Tibial nerve (tissue), 4 donors: ENCODE data around the gene EFR3B. TPM values are rescaled to one million over a fixed set of nuclear protein-coding genes. Genes with fewer than 3 reads are reported as not detected.
"Not testable (repeated sequence)": the region's sequence is repeated elsewhere in the genome, so short reads cannot be mapped to it uniquely, and the experiment has no call there.

Experiments
- DNase-seq, 2 donors: peaks; one replicate each; pipeline ENCODE4 v3.0.0-alpha.2; 2019; ENCODE audit warnings: low spot score in 2 of 2
- H3K27ac ChIP-seq, 4 donors: fragments of 200-600 bp; sonication (generic) in 3 of 4; one replicate each; pipeline ENCODE4 v1.5.1; 2017 to 2019; ENCODE audit warnings: mild to moderate bottlenecking in 1 of 4
- H3K27me3 ChIP-seq, 2 donors: fragments of 200-600 bp; sonication (generic) in 1 of 2; one replicate each; pipeline versions ENCODE4 v1.5.1 to v1.6.0; 2017 to 2019
- H3K36me3 ChIP-seq, 3 donors: fragments of 200-600 bp; sonication (generic); one replicate each; pipeline ENCODE4 v1.5.1; 2018 to 2019
- H3K4me1 ChIP-seq, 4 donors: fragments of 200-600 bp; sonication (generic) in 3 of 4; one replicate each; pipeline ENCODE4 v1.5.1; 2017 to 2019
- H3K4me3 ChIP-seq, 4 donors: fragments of 200-600 bp; sonication (generic) in 3 of 4; one replicate each; pipeline ENCODE4 v1.5.1; 2017 to 2019; ENCODE audit warnings: mild to moderate bottlenecking in 1 of 4, moderate library complexity in 1 of 4
- H3K9me3 ChIP-seq, 4 donors: fragments of 200-600 bp; sonication (generic) in 3 of 4; one replicate each; pipeline ENCODE4 v1.5.1; 2017 to 2019
- EP300 ChIP-seq, 2 donors: sonication (generic); formaldehyde crosslinking; IDR thresholded peaks; one replicate each; pipeline ENCODE4 v1.6.1; 2017; ENCODE audit warnings: antibody characterized with exemption in 2 of 2, mild to moderate bottlenecking in 1 of 2
- POLR2A ChIP-seq, 2 donors: fragments of 450-650 bp; IDR thresholded peaks; one replicate each; pipeline ENCODE4 v1.6.1; 2017; ENCODE audit warnings: antibody characterized with exemption in 2 of 2, mild to moderate bottlenecking in 2 of 2, moderate library complexity in 2 of 2
- WGBS, 2 donors: methylation state at CpG; one replicate each; pipeline ENCODE4 v1.1.5; 2018; 5-methylcytosine and 5-hydroxymethylcytosine counted together
- total RNA-seq, 4 donors: library from RNA; depleted of rRNA; stranded (reverse); fragments of >200 nt; gene quantifications; one replicate each; pipeline ENCODE4 v1.1.0, GENCODE V29; 2016
- TF ChIP-seq, protein P1 (sequence below), 5 experiments: fragments of 200-600 bp in 3 of 5; fragments of 450-650 bp in 2 of 5; sonication (generic) in 3 of 5; IDR thresholded peaks; one replicate each; pipeline ENCODE4 v1.5.1; 2016 to 2019; ENCODE audit warnings: antibody characterized with exemption in 5 of 5, mild to moderate bottlenecking in 3 of 5, moderate library complexity in 2 of 5

The EFR3B gene
- total RNA-seq, 4 donors from 2014 or later = 5.4 to 7.1 (median 5.7) TPM

DNA sequence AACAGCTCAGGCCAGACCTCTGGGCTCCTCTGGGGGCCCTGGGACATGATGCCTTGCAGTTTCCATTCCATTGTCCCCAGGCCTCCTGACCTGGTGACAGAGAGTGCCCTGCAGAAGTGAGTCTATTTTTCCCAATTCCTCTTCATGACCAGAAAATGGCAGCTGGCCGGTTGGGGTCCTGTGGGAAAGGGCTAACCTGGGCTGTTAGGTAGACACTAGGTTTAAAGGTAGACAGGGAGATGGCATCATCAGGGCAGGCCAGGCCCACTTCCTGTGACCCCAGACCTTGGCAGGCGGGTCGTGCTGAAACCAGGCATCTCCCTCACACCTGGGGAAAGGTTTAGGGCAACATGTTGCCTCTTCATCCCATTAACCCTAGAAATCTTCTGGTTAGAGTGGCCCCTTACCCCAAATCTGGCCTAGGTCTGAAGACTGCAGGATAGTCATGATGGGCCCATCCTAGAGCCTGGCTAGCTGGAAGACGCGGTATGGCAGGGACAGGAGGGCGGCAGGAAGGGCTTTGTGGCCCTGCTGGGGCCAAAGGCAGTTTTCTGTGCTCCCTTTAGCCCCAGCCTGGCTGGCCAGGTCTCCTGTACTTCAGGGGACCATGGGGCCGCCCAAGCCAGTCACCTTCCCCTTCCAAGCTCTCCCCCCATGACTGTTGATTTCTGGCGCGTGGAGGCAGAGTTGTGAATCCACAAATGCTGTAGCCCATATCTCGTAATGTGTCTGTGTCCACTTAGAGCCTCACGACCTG, 116.4 kb downstream of the EFR3B start:
- peaks cover 0 to 26% (median 0%) of the 10 kb centered on the region in 3 donors for H3K36me3 ChIP-seq
- H3K4me3 ChIP-seq = no peak overlapping the region
- WGBS, 2 donors = 91 to 98% methylated on average over 11 of the region's 11 CpGs
- peaks cover 0 to 7% (median 0%) of the 10 kb centered on the region in 4 donors for H3K4me1 ChIP-seq
- DNase-seq = no peak
- peaks cover 0 to 24% of the 10 kb centered on the region in 2 donors for H3K27me3 ChIP-seq
- no peaks in the 10 kb centered on the region for H3K9me3 ChIP-seq
- no peak overlapping the region for H3K27ac ChIP-seq
- TF ChIP-seq POLR2A (IDR thresholded peaks at IDR 0.05) (no peak), EP300 (IDR thresholded peaks at IDR 0.05) (no peak)
- TF ChIP-seq, protein P1, sequence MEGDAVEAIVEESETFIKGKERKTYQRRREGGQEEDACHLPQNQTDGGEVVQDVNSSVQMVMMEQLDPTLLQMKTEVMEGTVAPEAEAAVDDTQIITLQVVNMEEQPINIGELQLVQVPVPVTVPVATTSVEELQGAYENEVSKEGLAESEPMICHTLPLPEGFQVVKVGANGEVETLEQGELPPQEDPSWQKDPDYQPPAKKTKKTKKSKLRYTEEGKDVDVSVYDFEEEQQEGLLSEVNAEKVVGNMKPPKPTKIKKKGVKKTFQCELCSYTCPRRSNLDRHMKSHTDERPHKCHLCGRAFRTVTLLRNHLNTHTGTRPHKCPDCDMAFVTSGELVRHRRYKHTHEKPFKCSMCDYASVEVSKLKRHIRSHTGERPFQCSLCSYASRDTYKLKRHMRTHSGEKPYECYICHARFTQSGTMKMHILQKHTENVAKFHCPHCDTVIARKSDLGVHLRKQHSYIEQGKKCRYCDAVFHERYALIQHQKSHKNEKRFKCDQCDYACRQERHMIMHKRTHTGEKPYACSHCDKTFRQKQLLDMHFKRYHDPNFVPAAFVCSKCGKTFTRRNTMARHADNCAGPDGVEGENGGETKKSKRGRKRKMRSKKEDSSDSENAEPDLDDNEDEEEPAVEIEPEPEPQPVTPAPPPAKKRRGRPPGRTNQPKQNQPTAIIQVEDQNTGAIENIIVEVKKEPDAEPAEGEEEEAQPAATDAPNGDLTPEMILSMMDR (IDR thresholded peaks at IDR 0.05) = no peak

DNA sequence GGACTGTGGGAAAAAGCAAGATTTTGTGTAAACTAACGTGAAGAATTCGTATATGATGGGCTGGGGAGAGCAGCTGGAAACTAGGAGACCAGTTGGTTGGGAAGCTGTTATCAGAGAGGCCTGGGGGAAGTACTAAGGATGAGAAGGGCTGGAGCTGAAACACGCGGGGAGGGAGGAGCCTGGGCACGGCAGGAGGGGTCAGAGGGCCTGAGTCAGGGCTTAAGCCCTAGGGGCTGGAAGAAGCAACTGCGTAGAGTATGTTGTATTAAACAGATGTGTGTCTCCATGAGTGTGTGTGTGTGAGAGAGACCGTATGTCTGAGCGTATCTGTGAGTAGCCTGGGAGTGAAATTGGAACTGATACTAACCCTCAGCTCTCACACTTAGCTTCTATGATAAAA, 118.1 kb downstream of the EFR3B start:
- H3K36me3 ChIP-seq = peaks cover 0 to 9% (median 0%) of the 10 kb centered on the region in 3 donors
- no peak overlapping the region for H3K4me3 ChIP-seq
- no peak overlapping the region for H3K27ac ChIP-seq
- H3K4me1 ChIP-seq = peaks cover 0 to 7% (median 0%) of the 10 kb centered on the region in 4 donors
- DNase-seq = no peak
- H3K9me3 ChIP-seq = no peaks in the 10 kb centered on the region
- no peak for TF ChIP-seq EP300 (IDR thresholded peaks at IDR 0.05)
- TF ChIP-seq POLR2A (IDR thresholded peaks at IDR 0.05) = no peak
- WGBS, 2 donors = 48 to 49% methylated on average over 8 of the region's 8 CpGs
- peaks cover 0 to 30% of the 10 kb centered on the region in 2 donors for H3K27me3 ChIP-seq

DNA sequence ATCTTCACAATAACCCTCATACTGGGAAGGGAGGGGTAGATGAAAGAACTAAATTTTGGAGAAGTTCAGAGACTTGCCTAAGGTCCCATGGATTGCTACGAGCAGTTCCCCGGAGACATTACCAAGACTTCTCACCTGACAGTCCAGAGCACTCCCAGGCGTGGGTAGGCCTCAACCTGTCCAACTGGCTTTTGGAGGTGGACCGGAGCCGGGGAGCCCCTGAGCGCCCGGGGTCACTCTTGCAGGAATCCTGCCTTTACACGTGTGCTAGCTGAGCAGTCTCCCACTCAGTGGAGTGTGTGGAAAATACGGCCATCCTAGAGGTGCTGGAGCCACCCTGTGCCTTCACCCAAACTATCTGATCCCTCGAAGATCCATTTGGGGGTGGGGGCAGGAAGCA, 118.5 kb downstream of the EFR3B start:
- DNase-seq = no peak
- no peak overlapping the region for H3K4me3 ChIP-seq

DNA sequence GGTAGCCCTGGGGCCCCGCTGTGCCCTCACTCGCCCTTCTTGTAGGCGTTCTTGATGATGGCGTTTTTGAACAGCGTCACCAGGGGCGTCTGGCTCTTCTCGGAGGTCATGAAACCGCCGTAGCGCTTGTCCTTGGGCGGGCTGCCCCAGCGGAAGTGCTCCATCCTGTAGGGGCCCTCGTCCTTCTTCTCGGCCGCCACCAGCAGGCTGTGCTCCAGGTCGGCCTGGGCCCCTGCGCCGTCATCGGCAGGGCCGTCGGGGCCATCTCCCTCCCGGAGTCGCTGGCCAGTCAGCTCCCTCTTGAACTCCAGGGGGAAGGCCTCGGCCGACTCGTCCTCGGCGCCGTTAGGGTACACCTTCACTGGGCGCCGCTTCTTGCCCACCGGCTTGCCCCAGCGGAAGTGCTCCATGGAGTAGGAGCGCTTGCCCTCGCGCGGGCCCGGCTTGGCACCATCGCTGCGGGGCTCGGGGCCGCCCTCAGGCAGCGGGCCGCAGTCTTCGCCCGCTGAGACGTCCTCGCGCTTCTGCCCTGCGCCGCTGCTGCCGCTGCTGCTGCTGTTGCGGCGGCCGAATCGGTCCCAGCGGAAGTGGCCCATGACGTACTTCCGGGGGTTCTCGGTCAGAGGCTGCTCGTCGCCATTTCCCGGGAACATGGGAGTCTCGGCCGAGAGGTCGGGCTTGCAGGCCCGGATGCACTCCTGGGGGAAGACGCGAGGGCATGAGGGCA, 119.3 kb downstream of the EFR3B start:
- WGBS, 2 donors = 24 to 50% methylated on average over 37 to 48 of the region's 69 CpGs
- Histone ChIP-seq H3K4me1 (peaks cover 0 to 7% (median 0%) of the 10 kb centered on the region in 4 donors), H3K4me3 (peak overlapping the region; percentile 16 to 67 (median 34)), H3K27ac (peak overlapping the region in 2 of 4 donors; percentile 56 to 77), H3K27me3 (peaks cover 0 to 41% of the 10 kb centered on the region in 2 donors), H3K36me3 (no peaks in the 10 kb centered on the region), H3K9me3 (no peaks in the 10 kb centered on the region)
- DNase-seq = peak in 1 of 2 donors; percentile 23
- TF ChIP-seq, protein P1 (IDR thresholded peaks at IDR 0.05) = no peak
- TF ChIP-seq EP300 (IDR thresholded peaks at IDR 0.05) (no peak), POLR2A (IDR thresholded peaks at IDR 0.05) (no peak)

More for the DNA sequence above, 118.5 kb downstream of the EFR3B start:
- peaks cover 0 to 5% (median 0%) of the 10 kb centered on the region in 3 donors for H3K36me3 ChIP-seq
- peaks cover 0 to 7% (median 0%) of the 10 kb centered on the region in 4 donors for H3K4me1 ChIP-seq
- no peaks in the 10 kb centered on the region for H3K9me3 ChIP-seq
- peaks cover 0 to 33% of the 10 kb centered on the region in 2 donors for H3K27me3 ChIP-seq
- no peak for TF ChIP-seq POLR2A (IDR thresholded peaks at IDR 0.05)
- TF ChIP-seq, protein P1 (IDR thresholded peaks at IDR 0.05) = no peak
- no peak for TF ChIP-seq EP300 (IDR thresholded peaks at IDR 0.05)
- WGBS, 2 donors = 91 to 95% methylated on average over 10 of the region's 10 CpGs
- H3K27ac ChIP-seq = no peak overlapping the region

DNA sequence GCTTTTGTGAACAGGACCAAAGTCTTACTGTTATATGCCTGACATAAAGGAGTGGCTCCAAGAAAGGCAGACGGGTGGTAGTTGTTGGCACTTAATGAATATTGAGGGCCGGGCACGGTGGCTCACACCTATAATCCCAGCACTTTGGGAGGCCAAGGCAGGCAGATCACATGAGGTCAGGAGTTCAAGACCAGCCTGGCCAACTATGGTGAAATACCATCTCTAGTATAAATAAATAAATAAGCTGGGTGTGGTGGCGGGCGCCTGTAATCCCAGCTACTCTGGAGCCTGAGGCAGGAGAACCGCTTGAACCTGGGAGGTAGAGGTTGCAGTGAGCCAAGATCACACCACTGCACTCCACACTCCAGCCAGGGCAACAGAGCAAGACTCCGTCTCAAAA, 120.2 kb downstream of the EFR3B start:
- H3K4me3 ChIP-seq, H3K27ac ChIP-seq, DNase-seq, H3K4me1 ChIP-seq, H3K36me3 ChIP-seq, H3K9me3 ChIP-seq: not testable (repeated sequence)
- WGBS, 2 donors = 97 to 98% methylated on average over 7 of the region's 7 CpGs
- H3K27me3 ChIP-seq = peaks cover 0 to 50% of the 10 kb centered on the region in 2 donors

DNA sequence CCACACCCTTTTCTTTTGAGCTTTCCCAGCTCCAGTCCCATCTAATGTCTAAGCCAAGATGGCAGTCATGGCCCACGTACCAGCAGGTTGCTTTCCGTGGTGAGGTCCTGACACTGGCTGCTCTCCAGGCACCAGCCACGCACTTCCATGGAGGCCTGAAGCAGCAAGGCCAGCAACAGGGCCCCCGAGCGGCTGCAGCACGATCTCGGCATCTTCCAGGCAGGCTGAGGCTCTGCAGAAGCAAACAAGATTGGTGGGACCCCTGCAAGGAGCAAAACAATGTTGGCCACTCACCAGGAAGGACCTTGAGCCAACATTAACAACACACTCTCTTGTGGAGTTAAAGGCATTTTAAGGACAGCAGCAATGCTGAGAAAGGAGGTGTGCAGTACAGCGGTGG, 122.7 kb downstream of the EFR3B start:
- Histone ChIP-seq H3K27me3 (peaks cover 0 to 74% of the 10 kb centered on the region in 2 donors), H3K4me3 (no peak overlapping the region), H3K36me3 (no peaks in the 10 kb centered on the region), H3K4me1 (peaks cover 0 to 24% (median 11%) of the 10 kb centered on the region in 4 donors), H3K27ac (no peak overlapping the region), H3K9me3 (no peaks in the 10 kb centered on the region)
- DNase-seq = no peak
- 46 to 60% methylated on average over 8 of the region's 8 CpGs for WGBS, 2 donors
- TF ChIP-seq, protein P1 (IDR thresholded peaks at IDR 0.05) = no peak
- no peak for TF ChIP-seq EP300 (IDR thresholded peaks at IDR 0.05)
- TF ChIP-seq POLR2A (IDR thresholded peaks at IDR 0.05) = no peak
